NCI-H1105 treated with DMSO at 0.1 percent for 48 hours (cell line): ENCODE results near the gene GALR3.

Experiments
- DNase-seq: peaks from one replicate; lab custom pipeline; 2025; lab: John Stamatoyannopoulos, UW

GALR3 gene

DNA sequence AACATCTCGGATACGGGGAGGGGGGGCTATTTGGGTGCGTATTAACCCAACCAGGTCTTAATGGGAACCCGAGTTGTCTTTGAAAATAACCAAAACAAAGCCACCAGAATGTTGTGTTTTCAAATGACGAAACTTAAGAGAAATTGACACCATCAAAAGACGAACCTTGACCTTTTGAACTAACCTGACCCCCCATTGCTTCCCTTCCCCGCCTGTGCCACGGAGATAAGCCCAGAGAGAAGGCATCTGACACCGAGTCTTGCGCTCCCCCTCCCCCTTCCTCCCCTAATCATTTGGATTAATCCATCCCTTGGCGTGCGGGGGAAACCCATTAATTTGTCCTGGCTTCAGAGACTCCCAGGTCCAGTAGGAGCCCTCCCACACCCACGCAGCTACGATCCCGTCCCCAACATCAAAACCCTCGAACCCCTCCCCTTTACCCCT, 20.0 kb upstream of the GALR3 start:
- DNase-seq, result no peak

GRCh38 chr22:37803639-37804351, 19.4 kb upstream of the GALR3 start:
- no peak for DNase-seq

DNA sequence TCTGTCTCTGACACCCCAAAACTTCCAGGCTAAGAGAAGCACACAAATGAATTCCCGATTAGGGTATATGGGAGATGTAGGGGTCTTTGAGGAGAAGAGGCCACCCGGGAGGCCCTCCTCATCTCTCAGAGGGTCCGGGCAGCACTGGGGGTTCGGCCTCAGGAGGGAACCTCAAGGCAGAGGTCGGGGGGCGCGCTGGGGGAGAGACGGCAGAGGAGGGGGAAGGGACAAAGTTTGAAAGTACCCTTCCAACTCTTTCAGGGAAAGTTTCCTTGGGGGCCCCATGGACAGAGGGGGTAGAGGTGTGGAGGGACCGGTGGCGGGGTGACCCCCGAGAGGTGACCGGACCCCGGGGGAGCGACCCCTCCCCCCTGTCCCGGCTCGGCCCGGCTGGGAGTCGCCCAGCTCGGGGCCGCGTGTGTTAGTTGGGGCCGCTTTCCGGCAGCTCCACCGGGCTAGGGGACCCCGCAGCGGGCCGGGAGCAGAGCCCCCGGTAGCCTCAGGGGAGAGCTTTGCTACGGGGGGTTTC, 18.8 kb upstream of the GALR3 start:
- no peak for DNase-seq

GRCh38 chr22:37804881-37805809, 18.0 kb upstream of the GALR3 start:
- DNase-seq, result peak; percentile 71

- no peak for DNase-seq
Observed at GRCh38 chr22:37805810-37806277, 17.3 kb upstream of the GALR3 start.

GRCh38 chr22:37806409-37807333, 16.5 kb upstream of the GALR3 start:
- DNase-seq, result no peak

DNA sequence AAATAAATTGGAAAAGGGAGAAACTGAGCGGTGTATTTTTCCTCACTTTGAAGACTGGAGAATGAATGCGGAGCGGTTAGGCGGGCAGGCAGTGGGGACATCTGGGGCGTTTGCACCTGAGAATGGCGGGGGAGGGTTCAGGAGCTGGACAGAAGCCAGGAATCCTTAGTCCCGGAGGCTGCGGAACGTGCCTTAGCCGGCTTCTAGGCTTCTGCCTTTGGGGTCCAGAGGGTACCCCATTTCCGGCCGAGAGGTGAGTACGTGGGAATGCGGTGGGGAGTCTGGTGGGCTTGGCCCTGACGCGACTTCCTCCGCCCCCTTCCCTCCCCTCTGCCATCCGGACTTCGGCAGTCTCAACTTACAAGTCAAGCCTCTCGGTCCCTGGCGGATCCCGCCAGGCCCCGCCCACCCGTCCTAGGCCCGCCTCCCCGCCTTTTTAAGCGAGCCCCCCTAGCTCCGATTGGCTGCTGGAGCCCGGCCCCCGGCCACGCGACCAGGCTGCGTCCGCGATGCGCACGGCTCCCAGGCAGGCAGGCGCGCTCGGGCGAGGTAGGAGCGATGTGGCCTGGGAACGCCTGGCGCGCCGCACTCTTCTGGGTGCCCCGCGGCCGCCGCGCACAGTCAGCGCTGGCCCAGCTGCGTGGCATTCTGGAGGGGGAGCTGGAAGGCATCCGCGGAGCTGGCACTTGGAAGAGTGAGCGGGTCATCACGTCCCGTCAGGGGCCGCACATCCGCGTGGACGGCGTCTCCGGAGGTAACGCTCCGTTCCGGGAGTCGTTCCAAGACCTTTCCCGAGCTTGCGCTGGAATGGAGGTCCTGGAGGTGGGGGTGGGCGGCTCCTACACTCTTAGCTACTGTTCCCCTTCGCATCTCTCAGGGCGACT, 15.5 kb upstream of the GALR3 start, which contains the start of gene GCAT:
GCAT (plus strand) TSS at position 525 of the 884 bp plus-strand sequence; CDS start at position 559, 34 bp downstream.
- DNase-seq, result peak; percentile 91

- DNase-seq, result no peak
Observed at GRCh38 chr22:37808294-37808657, 14.9 kb upstream of the GALR3 start.

GRCh38 chr22:37809672-37810333, 13.4 kb upstream of the GALR3 start:
- no peak for DNase-seq

DNA sequence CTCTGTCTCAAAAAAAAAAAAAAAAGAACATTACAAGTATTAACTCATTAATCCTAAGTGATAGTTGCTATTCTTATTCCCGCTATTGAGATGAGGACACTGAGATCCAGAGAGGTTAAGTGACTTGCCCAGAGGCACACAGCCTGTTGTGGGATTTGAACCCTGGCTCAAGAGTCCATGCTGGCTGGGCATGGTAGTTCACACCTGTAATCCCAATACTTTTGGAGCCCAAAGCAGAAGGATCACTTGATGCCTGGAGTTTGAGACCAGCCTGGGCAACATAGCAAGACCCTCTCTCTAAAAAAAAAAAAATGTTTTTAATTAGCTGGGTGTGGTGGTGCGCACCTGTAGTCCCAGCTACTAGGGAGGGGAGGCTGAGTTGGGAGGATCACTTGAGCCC, 11.3 kb upstream of the GALR3 start:
- no peak for DNase-seq

GRCh38 chr22:37812869-37813678, 10.1 kb upstream of the GALR3 start:
- no peak for DNase-seq

- DNase-seq, result no peak
Observed at GRCh38 chr22:37815593-37815992, 7.6 kb upstream of the GALR3 start.

- DNase-seq, result no peak
Observed at GRCh38 chr22:37816543-37817180, 6.5 kb upstream of the GALR3 start.

- peak; percentile 68 for DNase-seq
Observed at GRCh38 chr22:37817705-37818408, 5.3 kb upstream of the GALR3 start.

DNA sequence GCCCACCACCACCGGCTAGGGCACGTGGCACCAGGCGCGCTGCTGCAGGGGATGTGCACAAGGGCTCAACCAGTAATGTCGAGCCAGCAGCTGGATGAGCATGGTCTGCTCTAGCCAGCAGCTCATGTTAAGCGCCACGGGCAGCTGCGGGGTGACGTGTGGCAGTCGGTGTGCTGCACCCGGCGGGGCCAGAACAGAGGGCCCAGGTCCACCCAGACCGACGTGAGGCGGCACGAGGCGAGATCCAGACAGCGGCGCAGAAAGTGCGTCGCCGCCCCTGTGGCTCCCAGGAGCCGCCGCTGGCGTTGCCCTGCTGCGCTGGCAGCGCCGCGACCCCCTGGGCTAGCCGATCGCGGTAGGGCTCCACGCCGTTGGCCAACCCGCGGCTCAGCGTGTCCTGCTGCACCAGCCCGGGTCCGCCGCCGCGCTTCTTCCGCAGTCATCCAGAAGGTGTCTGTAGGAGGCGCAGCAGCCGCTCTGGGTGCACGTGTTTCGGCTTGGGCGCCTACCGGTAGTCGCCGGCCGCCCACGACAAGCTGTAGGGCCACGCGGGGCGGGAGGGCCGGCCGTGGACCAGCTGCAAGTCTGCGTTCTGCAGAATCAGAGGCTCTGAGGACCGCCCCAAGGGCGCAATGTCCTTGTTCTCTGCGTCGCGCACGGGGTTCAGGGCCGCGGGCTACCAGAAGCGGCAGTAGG, 4.6 kb upstream of the GALR3 start:
- peak; percentile 53 for DNase-seq

DNA sequence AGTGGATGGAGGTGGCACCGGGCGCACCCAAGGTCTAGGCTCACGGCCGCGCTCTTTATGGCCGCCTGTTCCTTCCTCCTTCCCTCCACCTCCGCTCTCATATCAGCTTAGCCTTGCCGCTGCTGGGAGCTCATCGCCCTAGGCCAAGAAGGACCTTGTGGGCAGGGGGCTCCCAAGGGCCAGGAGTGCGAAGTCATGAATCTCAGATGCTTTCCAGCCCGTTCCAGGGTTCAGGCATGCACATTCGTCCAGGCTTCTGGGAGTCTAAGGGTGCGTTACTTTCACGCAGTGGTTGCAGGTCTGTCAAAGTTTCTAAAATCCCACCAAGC, 4.1 kb upstream of the GALR3 start:
- no peak for DNase-seq

DNA sequence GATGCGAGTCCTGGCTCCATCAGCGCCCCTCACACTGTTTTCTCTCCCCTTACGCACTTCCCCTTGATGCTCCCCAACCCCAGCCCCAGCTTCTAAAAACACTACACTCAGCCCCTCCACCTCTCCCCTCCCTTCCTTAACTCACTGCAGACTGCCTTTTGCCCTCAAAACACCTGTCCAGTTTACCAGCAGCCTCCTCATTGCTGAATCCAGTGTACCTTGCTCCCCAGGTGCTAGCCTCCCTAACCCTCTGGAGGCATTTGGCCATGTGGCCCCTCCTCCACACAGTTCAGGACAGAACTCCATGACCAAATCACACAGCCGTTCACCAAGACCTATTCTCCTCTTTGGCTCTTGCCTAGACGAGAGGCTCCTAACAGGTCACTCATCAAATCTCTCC, 2.8 kb upstream of the GALR3 start:
- DNase-seq, result no peak
